Keratinocyte (primary cell): Measurements from ENCODE around the gene CEP295NL.

Experiments used
- EZH2 ChIP-seq: IDR thresholded peaks from one replicate; pipeline ENCODE4 v1.6.1; 2012; ENCODE audit warnings: inconsistent platforms, mild to moderate bottlenecking, low read length, moderate library complexity
- TF ChIP-seq, protein P1 (sequence below), 3 experiments: IDR thresholded peaks in 1 of 3; conservative IDR thresholded peaks in 1 of 3; optimal IDR thresholded peaks in 1 of 3; 2 replicates in 2 of 3; 3 replicates in 1 of 3; pipeline versions ENCODE3 to v1.5.1; 2011; ENCODE audit warnings: low read length in 3 of 3, mild to moderate bottlenecking in 3 of 3, moderate library complexity in 2 of 3, control low read depth in 1 of 3, inconsistent platforms in 1 of 3; ENCODE audit not compliant: insufficient read depth in 2 of 3; ENCODE audit errors: extremely low read depth in 1 of 3

DNA sequence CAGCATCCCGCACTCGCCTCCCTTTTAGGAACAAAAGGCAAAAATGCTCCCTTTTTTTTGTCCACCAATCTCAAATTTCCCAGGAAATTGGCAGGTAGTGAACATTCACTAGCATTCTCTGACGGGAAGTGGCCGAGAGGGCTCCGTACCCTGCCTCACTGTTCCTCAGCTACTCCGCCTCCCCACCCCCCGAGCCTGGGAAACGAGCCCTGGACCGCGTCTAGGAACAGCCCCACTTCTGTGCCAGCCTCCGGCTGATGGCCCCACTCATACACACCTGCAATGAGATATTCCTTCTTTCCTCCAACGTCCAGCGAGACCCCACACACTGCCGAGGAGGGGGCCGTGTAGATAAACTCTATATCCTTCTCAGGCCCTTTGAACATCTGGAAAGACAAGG is 32.4 kb downstream of the CEP295NL start:
- TF ChIP-seq, protein P1, sequence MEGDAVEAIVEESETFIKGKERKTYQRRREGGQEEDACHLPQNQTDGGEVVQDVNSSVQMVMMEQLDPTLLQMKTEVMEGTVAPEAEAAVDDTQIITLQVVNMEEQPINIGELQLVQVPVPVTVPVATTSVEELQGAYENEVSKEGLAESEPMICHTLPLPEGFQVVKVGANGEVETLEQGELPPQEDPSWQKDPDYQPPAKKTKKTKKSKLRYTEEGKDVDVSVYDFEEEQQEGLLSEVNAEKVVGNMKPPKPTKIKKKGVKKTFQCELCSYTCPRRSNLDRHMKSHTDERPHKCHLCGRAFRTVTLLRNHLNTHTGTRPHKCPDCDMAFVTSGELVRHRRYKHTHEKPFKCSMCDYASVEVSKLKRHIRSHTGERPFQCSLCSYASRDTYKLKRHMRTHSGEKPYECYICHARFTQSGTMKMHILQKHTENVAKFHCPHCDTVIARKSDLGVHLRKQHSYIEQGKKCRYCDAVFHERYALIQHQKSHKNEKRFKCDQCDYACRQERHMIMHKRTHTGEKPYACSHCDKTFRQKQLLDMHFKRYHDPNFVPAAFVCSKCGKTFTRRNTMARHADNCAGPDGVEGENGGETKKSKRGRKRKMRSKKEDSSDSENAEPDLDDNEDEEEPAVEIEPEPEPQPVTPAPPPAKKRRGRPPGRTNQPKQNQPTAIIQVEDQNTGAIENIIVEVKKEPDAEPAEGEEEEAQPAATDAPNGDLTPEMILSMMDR (optimal IDR thresholded peaks at IDR 0.05 in 1 of 3, IDR thresholded peaks at IDR 0.05 in 1 of 3, conservative IDR thresholded peaks at IDR 0.05 in 1 of 3; ENCODE audit: extremely low read depth in 1 of 3, insufficient read depth in 2 of 3, low read length in 3 of 3) = no peak
- no peak for TF ChIP-seq EZH2
